Stimulated activated CD4-positive, alpha-beta T cell treated with anti-CD3 and anti-CD28 coated beads, Interleukin-2, amount 100 ng/mL, for 24 hours (primary cell): ENCODE data around the gene UBAC2.

Experiments used
- DNase-seq, 2 donors: peaks; one replicate each; pipeline ENCODE4 v3.0.0-alpha.2; 2020

UBAC2 gene

GRCh38 chr13:99272481-99272880 is 71.8 kb downstream of the UBAC2 start:
- DNase-seq = no peak

- DNase-seq = no peak
Observed at GRCh38 chr13:99273128-99273527, 72.5 kb downstream of the UBAC2 start.

GRCh38 chr13:99275093-99275469 is 74.4 kb downstream of the UBAC2 start:
- peak in 1 of 2 donors; percentile 38 for DNase-seq

- no peak for DNase-seq
Observed at GRCh38 chr13:99276706-99277105, 76.1 kb downstream of the UBAC2 start.

GRCh38 chr13:99277629-99278028 is 77.0 kb downstream of the UBAC2 start:
- no peak for DNase-seq

- no peak for DNase-seq
Observed at GRCh38 chr13:99278200-99278599, 77.5 kb downstream of the UBAC2 start.

- DNase-seq = no peak
Observed at GRCh38 chr13:99278843-99279242, 78.2 kb downstream of the UBAC2 start.

- no peak for DNase-seq
Observed at GRCh38 chr13:99279637-99280036, 79.0 kb downstream of the UBAC2 start.

- no peak for DNase-seq
Observed at GRCh38 chr13:99280166-99280565, 79.5 kb downstream of the UBAC2 start.

GRCh38 chr13:99281811-99282263 is 81.2 kb downstream of the UBAC2 start:
- DNase-seq = peak; percentile 49 to 52

GRCh38 chr13:99282264-99283231 is 81.9 kb downstream of the UBAC2 start:
- no peak for DNase-seq

- DNase-seq = no peak
Observed at GRCh38 chr13:99285432-99286182, 85.0 kb downstream of the UBAC2 start.

GRCh38 chr13:99287551-99287950 is 86.9 kb downstream of the UBAC2 start:
- DNase-seq = no peak

- DNase-seq = peak; percentile 59 to 61
Observed at GRCh38 chr13:99288089-99288488, 87.4 kb downstream of the UBAC2 start.

- DNase-seq = no peak
Observed at GRCh38 chr13:99289271-99289670, 88.6 kb downstream of the UBAC2 start.

- peak; percentile 40 to 47 for DNase-seq
Observed at GRCh38 chr13:99289674-99290337, 89.2 kb downstream of the UBAC2 start.

- DNase-seq = no peak
Observed at GRCh38 chr13:99290894-99291293, 90.2 kb downstream of the UBAC2 start.

- DNase-seq = no peak
Observed at GRCh38 chr13:99293178-99293577, 92.5 kb downstream of the UBAC2 start.

- no peak for DNase-seq
Observed at GRCh38 chr13:99294198-99294597, 93.5 kb downstream of the UBAC2 start.

- DNase-seq = no peak
Observed at GRCh38 chr13:99294958-99295357, 94.3 kb downstream of the UBAC2 start.

- no peak for DNase-seq
Observed at GRCh38 chr13:99295488-99296252, 95.0 kb downstream of the UBAC2 start.

- no peak for DNase-seq
Observed at GRCh38 chr13:99296398-99296797, 95.7 kb downstream of the UBAC2 start.
